Measurements from ENCODE around the gene FAU.

- TF ChIP-seq TAF1 (IDR thresholded peaks at IDR 0.05; ENCODE audit: borderline replicate concordance, low read depth, low read length) = no peak
- TF ChIP-seq, protein P1, sequence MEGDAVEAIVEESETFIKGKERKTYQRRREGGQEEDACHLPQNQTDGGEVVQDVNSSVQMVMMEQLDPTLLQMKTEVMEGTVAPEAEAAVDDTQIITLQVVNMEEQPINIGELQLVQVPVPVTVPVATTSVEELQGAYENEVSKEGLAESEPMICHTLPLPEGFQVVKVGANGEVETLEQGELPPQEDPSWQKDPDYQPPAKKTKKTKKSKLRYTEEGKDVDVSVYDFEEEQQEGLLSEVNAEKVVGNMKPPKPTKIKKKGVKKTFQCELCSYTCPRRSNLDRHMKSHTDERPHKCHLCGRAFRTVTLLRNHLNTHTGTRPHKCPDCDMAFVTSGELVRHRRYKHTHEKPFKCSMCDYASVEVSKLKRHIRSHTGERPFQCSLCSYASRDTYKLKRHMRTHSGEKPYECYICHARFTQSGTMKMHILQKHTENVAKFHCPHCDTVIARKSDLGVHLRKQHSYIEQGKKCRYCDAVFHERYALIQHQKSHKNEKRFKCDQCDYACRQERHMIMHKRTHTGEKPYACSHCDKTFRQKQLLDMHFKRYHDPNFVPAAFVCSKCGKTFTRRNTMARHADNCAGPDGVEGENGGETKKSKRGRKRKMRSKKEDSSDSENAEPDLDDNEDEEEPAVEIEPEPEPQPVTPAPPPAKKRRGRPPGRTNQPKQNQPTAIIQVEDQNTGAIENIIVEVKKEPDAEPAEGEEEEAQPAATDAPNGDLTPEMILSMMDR (IDR thresholded peaks at IDR 0.05 in 2 of 3, conservative IDR thresholded peaks at IDR 0.05 in 1 of 3; ENCODE audit: control insufficient read depth in 2 of 3, extremely low read depth in 1 of 3, insufficient read depth in 1 of 3, low read depth in 3 of 3, low read length in 3 of 3) = no peak
- no peak for TF ChIP-seq ZBED1 (IDR thresholded peaks at IDR 0.05; ENCODE audit: borderline replicate concordance)
- no peak for TF ChIP-seq SREBF2 (IDR thresholded peaks at IDR 0.05; ENCODE audit: low read length)
- no peak for TF ChIP-seq POLR2AphosphoS5 (IDR thresholded peaks at IDR 0.05; ENCODE audit: low read length)
- TF ChIP-seq ZNF24 (IDR thresholded peaks at IDR 0.05) = no peak
- TF ChIP-seq RFX5 (IDR thresholded peaks at IDR 0.05; ENCODE audit: low read depth, low read length) = no peak
- TF ChIP-seq JUNB (IDR thresholded peaks at IDR 0.05) = no peak
- TF ChIP-seq REST (IDR thresholded peaks at IDR 0.05; ENCODE audit: low read depth, low read length) = no peak
- no peak for TF ChIP-seq MTA2 (IDR thresholded peaks at IDR 0.05; ENCODE audit: low read depth)
- no peak for TF ChIP-seq POLR2A (IDR thresholded peaks at IDR 0.05; ENCODE audit: low read depth, low read length)
- TF ChIP-seq USF1 (IDR thresholded peaks at IDR 0.05; ENCODE audit: borderline replicate concordance, extremely low read length, insufficient read depth, low read depth, low read length) = no peak
- no peak for TF ChIP-seq EGR1 (IDR thresholded peaks at IDR 0.05; ENCODE audit: borderline replicate concordance in 1 of 2, low read depth in 2 of 2, low read length in 2 of 2)
Observed at GRCh38 chr11:65107751-65108468, 14.0 kb downstream of the FAU start.

Measured in GM12878 (cell line).